ENCODE data around the gene TLE1. TPM values are rescaled to one million over a fixed set of nuclear protein-coding genes. Genes with fewer than 3 reads are reported as not detected.

The TLE1 gene
- polyA plus RNA-seq, 4 donors = 5.9 to 28.6 (median 18.8) TPM

DNA sequence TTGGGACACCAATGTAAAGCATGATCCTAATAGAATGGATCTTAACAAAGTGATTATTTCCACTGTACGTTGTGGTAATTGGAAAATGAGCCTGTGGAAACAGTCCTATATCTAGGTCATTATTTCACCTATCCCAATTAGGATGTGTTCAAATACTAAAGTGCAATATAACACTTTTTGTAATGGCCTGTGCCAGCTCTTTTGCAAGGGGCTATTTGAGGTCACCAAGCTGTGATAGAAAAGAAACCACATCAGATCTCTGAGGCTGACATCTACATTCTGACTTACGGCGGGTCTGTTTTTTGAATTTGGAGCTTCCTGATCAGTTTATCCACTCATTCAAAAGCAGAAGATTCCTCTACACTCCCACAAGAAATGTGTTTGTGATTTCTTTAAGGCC, 150.0 kb downstream of the TLE1 start:
- Histone ChIP-seq H3K9me3 (ENCODE audit: control insufficient read depth in 2 of 2, insufficient read depth in 1 of 2, low read depth in 1 of 2, low read length in 1 of 2) (no peaks in the 10 kb centered on the region), H3K4me1 (ENCODE audit: control insufficient read depth in 3 of 3, insufficient read depth in 2 of 3, low read depth in 1 of 3, low read length in 2 of 3) (peaks cover 0 to 10% (median 0%) of the 10 kb centered on the region in 3 donors), H3K27ac (ENCODE audit: low read depth in 1 of 3, low read length in 2 of 3) (peak overlapping the region in 1 of 3 donors; percentile 61), H3K4me3 (ENCODE audit: low read depth in 1 of 3, low read length in 3 of 3) (no peak overlapping the region), H3K27me3 (ENCODE audit: control insufficient read depth in 3 of 3, insufficient read depth in 3 of 3, low read length in 3 of 3) (no peaks in the 10 kb centered on the region), H3K36me3 (ENCODE audit: control insufficient read depth in 3 of 3, insufficient read depth in 2 of 3, low read depth in 1 of 3, low read length in 3 of 3) (no peaks in the 10 kb centered on the region)
- WGBS, 3 donors = 86 to 95% (median 86%) methylated on average over 3 of the region's 3 CpGs
- no peak for FAIRE-seq
- no peak for DNase-seq

DNA sequence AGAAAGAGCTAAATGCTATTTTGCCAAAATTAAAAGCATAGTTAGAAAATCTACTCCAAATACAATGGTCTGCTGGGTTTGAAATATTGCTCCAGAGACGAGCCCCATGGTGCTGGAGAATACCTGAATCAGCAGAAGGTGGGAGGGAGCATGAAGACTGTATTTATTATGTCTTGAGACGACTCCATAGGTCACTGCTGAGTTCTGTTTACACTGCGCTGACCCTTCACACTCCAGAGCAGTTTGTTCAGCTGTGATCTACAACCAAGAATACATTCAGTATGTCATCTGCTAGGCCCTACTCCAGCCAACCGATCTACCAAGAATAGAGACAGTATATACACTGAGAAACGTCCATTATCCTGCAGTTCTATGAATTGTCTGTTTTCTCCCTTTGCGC, 150.5 kb downstream of the TLE1 start:
- H3K36me3 ChIP-seq (ENCODE audit: control insufficient read depth in 3 of 3, insufficient read depth in 2 of 3, low read depth in 1 of 3, low read length in 3 of 3) = no peaks in the 10 kb centered on the region
- FAIRE-seq = no peak
- no peak overlapping the region for H3K4me3 ChIP-seq (ENCODE audit: low read depth in 1 of 3, low read length in 3 of 3)
- peak overlapping the region in 1 of 3 donors; percentile 61 for H3K27ac ChIP-seq (ENCODE audit: low read depth in 1 of 3, low read length in 2 of 3)
- WGBS, 3 donors = 69 to 73% (median 72%) methylated on average over 6 of the region's 6 CpGs
- H3K9me3 ChIP-seq (ENCODE audit: control insufficient read depth in 2 of 2, insufficient read depth in 1 of 2, low read depth in 1 of 2, low read length in 1 of 2) = no peaks in the 10 kb centered on the region
- H3K27me3 ChIP-seq (ENCODE audit: control insufficient read depth in 3 of 3, insufficient read depth in 3 of 3, low read length in 3 of 3) = no peaks in the 10 kb centered on the region
- peak in 1 of 2 donors; percentile 67 for DNase-seq
- peaks cover 0 to 10% (median 0%) of the 10 kb centered on the region in 3 donors for H3K4me1 ChIP-seq (ENCODE audit: control insufficient read depth in 3 of 3, insufficient read depth in 2 of 3, low read depth in 1 of 3, low read length in 2 of 3)

DNA sequence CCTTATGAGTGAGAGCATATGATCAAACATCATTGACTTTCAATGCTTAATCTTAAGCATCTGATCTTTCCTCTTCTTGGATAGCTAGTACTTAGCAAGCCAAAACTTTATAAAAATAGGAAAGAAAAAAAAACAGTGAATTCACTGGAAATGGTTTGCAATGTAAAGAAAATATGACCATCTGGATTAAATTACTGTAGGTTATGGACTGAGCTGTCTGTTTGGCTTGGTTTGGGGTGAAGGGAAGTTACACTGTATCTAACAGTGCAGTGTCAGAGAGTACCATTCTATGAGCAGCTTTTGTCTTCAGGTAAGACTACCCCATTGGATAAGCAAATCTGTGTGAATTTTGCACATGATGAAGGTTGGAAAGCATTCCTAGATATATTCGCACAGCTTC, 151.4 kb downstream of the TLE1 start:
- Histone ChIP-seq H3K4me1 (ENCODE audit: control insufficient read depth in 3 of 3, insufficient read depth in 2 of 3, low read depth in 1 of 3, low read length in 2 of 3) (peaks cover 0 to 10% (median 0%) of the 10 kb centered on the region in 3 donors), H3K27ac (ENCODE audit: low read depth in 1 of 3, low read length in 2 of 3) (no peak overlapping the region), H3K9me3 (ENCODE audit: control insufficient read depth in 2 of 2, insufficient read depth in 1 of 2, low read depth in 1 of 2, low read length in 1 of 2) (no peaks in the 10 kb centered on the region), H3K36me3 (ENCODE audit: control insufficient read depth in 3 of 3, insufficient read depth in 2 of 3, low read depth in 1 of 3, low read length in 3 of 3) (no peaks in the 10 kb centered on the region), H3K4me3 (ENCODE audit: low read depth in 1 of 3, low read length in 3 of 3) (no peak overlapping the region), H3K27me3 (ENCODE audit: control insufficient read depth in 3 of 3, insufficient read depth in 3 of 3, low read length in 3 of 3) (no peaks in the 10 kb centered on the region)
- DNase-seq = no peak
- WGBS, 3 donors = 91 to 93% (median 92%) methylated on average over 1 of the region's 1 CpG
- FAIRE-seq = no peak

DNA sequence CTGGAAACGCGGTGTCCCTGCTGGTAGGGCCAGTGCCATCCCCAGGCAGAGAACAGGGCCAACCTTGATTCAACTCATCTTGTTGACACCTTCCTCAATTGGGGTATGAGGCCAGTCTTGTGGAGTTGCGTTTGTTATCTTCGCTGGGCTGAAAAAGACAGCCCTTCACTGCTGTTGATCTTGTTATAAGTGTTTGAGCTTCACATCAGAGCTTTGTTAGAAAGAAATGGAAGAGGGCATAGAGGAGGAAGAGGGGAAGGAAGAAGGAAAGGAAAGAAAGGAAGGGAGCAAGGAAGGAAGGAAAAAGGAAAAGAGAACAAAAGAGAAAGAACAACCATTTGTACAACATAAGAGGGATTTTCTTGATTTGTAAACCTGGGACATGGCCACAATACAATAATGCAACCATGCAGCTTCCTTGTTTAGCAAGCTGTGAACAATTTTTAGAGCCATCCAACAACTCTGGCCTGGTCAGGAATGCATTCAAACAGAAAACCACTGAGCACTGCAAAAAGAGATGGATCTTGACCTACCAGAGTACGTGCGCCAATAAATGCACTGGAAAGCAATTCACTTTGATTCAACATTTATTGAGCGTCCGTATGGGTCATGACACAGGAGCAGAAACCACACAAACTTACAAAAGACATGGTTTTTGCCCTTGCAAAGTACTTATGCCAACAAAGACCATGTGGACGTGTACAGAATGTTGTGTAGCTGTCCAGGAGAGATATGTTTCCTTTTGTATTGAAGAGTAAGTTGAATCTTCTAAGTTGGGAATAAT, 152.9 kb downstream of the TLE1 start:
- no peaks in the 10 kb centered on the region for H3K9me3 ChIP-seq (ENCODE audit: control insufficient read depth in 2 of 2, insufficient read depth in 1 of 2, low read depth in 1 of 2, low read length in 1 of 2)
- DNase-seq = no peak
- H3K4me3 ChIP-seq (ENCODE audit: low read depth in 1 of 3, low read length in 3 of 3) = no peak overlapping the region
- no peak for FAIRE-seq
- H3K4me1 ChIP-seq (ENCODE audit: control insufficient read depth in 3 of 3, insufficient read depth in 2 of 3, low read depth in 1 of 3, low read length in 2 of 3) = peaks cover 0 to 10% (median 0%) of the 10 kb centered on the region in 3 donors
- H3K36me3 ChIP-seq (ENCODE audit: control insufficient read depth in 3 of 3, insufficient read depth in 2 of 3, low read depth in 1 of 3, low read length in 3 of 3) = no peaks in the 10 kb centered on the region
- H3K27ac ChIP-seq (ENCODE audit: low read depth in 1 of 3, low read length in 2 of 3) = no peak overlapping the region
- no peaks in the 10 kb centered on the region for H3K27me3 ChIP-seq (ENCODE audit: control insufficient read depth in 3 of 3, insufficient read depth in 3 of 3, low read length in 3 of 3)
- WGBS, 3 donors = 88 to 89% (median 88%) methylated on average over 9 of the region's 9 CpGs

DNA sequence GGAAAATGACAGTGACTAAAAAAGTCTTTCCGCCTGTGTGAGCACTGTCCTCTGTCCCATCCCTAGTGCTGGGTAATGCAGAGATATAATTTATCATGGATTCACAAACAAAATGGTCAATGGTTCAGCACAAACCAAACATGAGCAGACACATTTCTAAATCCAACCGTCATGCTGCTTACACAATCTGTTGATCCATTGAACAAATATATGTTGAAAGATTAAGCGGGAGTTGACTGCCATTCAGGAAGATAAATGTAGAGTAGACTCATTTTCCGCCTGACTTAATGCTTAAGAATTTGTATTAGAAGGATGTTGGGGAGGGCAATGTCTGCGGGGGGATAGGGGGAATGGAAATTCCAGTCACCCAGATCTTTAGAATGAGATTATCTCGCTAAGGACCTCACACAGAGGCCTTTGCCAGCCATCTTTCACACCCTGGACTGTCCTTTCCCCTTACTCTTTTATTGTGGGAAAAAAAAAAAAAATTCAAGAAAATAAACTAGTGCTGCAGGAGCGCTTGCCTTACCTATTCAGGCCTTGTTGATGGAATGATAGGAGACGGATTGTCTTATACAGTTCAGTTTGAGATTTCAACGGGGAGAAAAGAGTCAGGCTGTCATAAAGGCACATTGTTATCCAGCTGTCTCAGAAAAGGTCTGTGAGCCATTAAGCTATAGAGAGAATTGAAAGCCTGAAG, 153.7 kb downstream of the TLE1 start:
- H3K4me1 ChIP-seq (ENCODE audit: control insufficient read depth in 3 of 3, insufficient read depth in 2 of 3, low read depth in 1 of 3, low read length in 2 of 3) = peaks cover 0 to 10% (median 0%) of the 10 kb centered on the region in 3 donors
- H3K27ac ChIP-seq (ENCODE audit: low read depth in 1 of 3, low read length in 2 of 3) = no peak overlapping the region
- FAIRE-seq = no peak
- WGBS, 3 donors = 61 to 70% (median 65%) methylated on average over 9 of the region's 9 CpGs
- no peak overlapping the region for H3K4me3 ChIP-seq (ENCODE audit: low read depth in 1 of 3, low read length in 3 of 3)
- H3K27me3 ChIP-seq (ENCODE audit: control insufficient read depth in 3 of 3, insufficient read depth in 3 of 3, low read length in 3 of 3) = no peaks in the 10 kb centered on the region
- no peaks in the 10 kb centered on the region for H3K36me3 ChIP-seq (ENCODE audit: control insufficient read depth in 3 of 3, insufficient read depth in 2 of 3, low read depth in 1 of 3, low read length in 3 of 3)
- H3K9me3 ChIP-seq (ENCODE audit: control insufficient read depth in 2 of 2, insufficient read depth in 1 of 2, low read depth in 1 of 2, low read length in 1 of 2) = no peaks in the 10 kb centered on the region
- DNase-seq = peak in 1 of 2 donors; percentile 36

DNA sequence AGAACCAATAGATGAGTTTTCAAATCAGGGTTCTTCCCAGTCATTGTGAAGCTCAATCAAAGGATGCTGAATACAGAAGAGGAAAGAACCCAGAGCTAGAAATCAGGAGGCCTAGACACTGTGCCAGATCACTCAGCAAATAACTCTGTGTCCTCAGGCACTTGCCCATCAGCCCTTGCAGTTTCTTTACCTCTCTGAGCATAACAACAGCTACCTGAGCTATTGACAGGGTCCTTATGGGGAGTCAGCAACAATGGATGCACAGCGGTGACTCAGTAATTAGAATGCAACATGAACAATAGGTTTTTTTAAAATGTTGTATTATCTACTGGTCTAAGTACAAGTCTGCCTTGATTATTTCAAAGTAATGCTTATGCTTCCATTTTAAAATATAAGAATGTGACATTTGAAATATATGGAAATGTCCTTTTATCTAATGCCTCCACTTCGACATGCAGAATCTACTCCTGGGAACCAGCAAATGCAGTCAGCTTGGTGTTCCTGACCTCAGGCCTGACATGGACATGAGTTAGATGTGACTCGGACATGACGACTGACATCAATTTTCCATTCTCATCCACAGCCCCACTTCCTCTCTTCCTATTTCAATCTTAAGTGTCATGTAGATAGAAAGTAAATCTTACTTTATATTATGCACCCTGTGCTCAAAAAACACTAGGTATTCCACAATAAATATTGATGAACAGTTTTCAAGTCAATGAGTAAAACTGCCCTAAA, 155.0 kb downstream of the TLE1 start:
- FAIRE-seq (no peak), DNase-seq (no peak)
- H3K27ac ChIP-seq (ENCODE audit: low read depth in 1 of 3, low read length in 2 of 3) = no peak overlapping the region
- no peaks in the 10 kb centered on the region for H3K36me3 ChIP-seq (ENCODE audit: control insufficient read depth in 3 of 3, insufficient read depth in 2 of 3, low read depth in 1 of 3, low read length in 3 of 3)
- H3K27me3 ChIP-seq (ENCODE audit: control insufficient read depth in 3 of 3, insufficient read depth in 3 of 3, low read length in 3 of 3) = no peaks in the 10 kb centered on the region
- H3K4me3 ChIP-seq (ENCODE audit: low read depth in 1 of 3, low read length in 3 of 3) = no peak overlapping the region
- no peaks in the 10 kb centered on the region for H3K9me3 ChIP-seq (ENCODE audit: control insufficient read depth in 2 of 2, insufficient read depth in 1 of 2, low read depth in 1 of 2, low read length in 1 of 2)
- peaks cover 0 to 8% (median 0%) of the 10 kb centered on the region in 3 donors for H3K4me1 ChIP-seq (ENCODE audit: control insufficient read depth in 3 of 3, insufficient read depth in 2 of 3, low read depth in 1 of 3, low read length in 2 of 3)
- WGBS, 3 donors = 91 to 95% (median 91%) methylated on average over 4 of the region's 4 CpGs

Other genes starting within 250 kb of the TLE1 start
- gene SPATA31D4, start 238.9 kb upstream of the TLE1 start, polyA plus RNA-seq = under 1 TPM in 1 of 4 donors, not detected in 3; 0.01 TPM